ENCODE results near the gene SERBP1. TPM values are rescaled to one million over a fixed set of nuclear protein-coding genes. Genes with fewer than 3 reads are reported as not detected.

SERBP1 gene
- total RNA-seq, 1 donor from 2014 or later = 137 TPM

GRCh38 chr1:67469431-67469830 is 39.2 kb upstream of the SERBP1 start:
- no peaks in the 10 kb centered on the region for H3K9me3 ChIP-seq
- H3K4me3 ChIP-seq = no peak overlapping the region
- H3K27ac ChIP-seq = no peak overlapping the region
- no peak for DNase-seq
- no peaks in the 10 kb centered on the region for H3K4me1 ChIP-seq
- intact Hi-C loops (cut with DNase I) = no loop called here
- no peaks in the 10 kb centered on the region for H3K27me3 ChIP-seq
- H3K36me3 ChIP-seq = no peaks in the 10 kb centered on the region
- TF ChIP-seq CTCF (IDR thresholded peaks at IDR 0.05) = no peak
- no peak for ATAC-seq

- H3K9me3 ChIP-seq = no peaks in the 10 kb centered on the region
- no peak for TF ChIP-seq CTCF (IDR thresholded peaks at IDR 0.05)
- H3K36me3 ChIP-seq = no peaks in the 10 kb centered on the region
- no peaks in the 10 kb centered on the region for H3K4me1 ChIP-seq
- no peak overlapping the region for H3K4me3 ChIP-seq
- no peak overlapping the region for H3K27ac ChIP-seq
- intact Hi-C loops (cut with DNase I) = no loop called here
- no peak for DNase-seq
- no peak for ATAC-seq
- H3K27me3 ChIP-seq = no peaks in the 10 kb centered on the region
These were observed 38.0 kb upstream of the SERBP1 start for GRCh38 chr1:67468066-67468718.

GRCh38 chr1:67465375-67465774 is 35.2 kb upstream of the SERBP1 start:
- Histone ChIP-seq H3K4me3 (no peak overlapping the region), H3K27me3 (no peaks in the 10 kb centered on the region), H3K4me1 (no peaks in the 10 kb centered on the region), H3K36me3 (no peaks in the 10 kb centered on the region), H3K27ac (no peak overlapping the region), H3K9me3 (no peaks in the 10 kb centered on the region)
- no peak for ATAC-seq
- no peak for DNase-seq
- intact Hi-C loops (cut with DNase I) = no loop called here
- no peak for TF ChIP-seq CTCF (IDR thresholded peaks at IDR 0.05)

- intact Hi-C loops (cut with DNase I) = no loop called here
These were observed 34.5 kb upstream of the SERBP1 start for GRCh38 chr1:67464746-67465145.

GRCh38 chr1:67464058-67464457 is 33.9 kb upstream of the SERBP1 start:
- Histone ChIP-seq H3K27ac (no peak overlapping the region), H3K4me1 (no peaks in the 10 kb centered on the region), H3K9me3 (no peaks in the 10 kb centered on the region), H3K27me3 (no peaks in the 10 kb centered on the region), H3K4me3 (no peak overlapping the region), H3K36me3 (no peaks in the 10 kb centered on the region)
- TF ChIP-seq CTCF (IDR thresholded peaks at IDR 0.05) = no peak
- DNase-seq = no peak
- ATAC-seq = no peak
- intact Hi-C loops (cut with DNase I) = no loop called here

More at GRCh38 chr1:67464746-67465145, 34.5 kb upstream of the SERBP1 start:
- no peaks in the 10 kb centered on the region for H3K27me3 ChIP-seq
- ATAC-seq (no peak), DNase-seq (no peak)
- H3K9me3 ChIP-seq = no peaks in the 10 kb centered on the region
- H3K4me1 ChIP-seq = no peaks in the 10 kb centered on the region
- no peak overlapping the region for H3K4me3 ChIP-seq
- TF ChIP-seq CTCF (IDR thresholded peaks at IDR 0.05) = no peak
- H3K27ac ChIP-seq = no peak overlapping the region
- no peaks in the 10 kb centered on the region for H3K36me3 ChIP-seq

All from upper lobe of right lung (tissue), 1 donor.